Embryonic facial prominence (tissue), 1 donor: ENCODE data around the gene CALML4.
"Not testable (repeated sequence)": the region's sequence is repeated elsewhere in the genome, so short reads cannot be mapped to it uniquely, and the experiment has no call there.

Experiments
- DNase-seq: peaks from one replicate; pipeline ENCODE4 v3.0.0-alpha.2; 2016; ENCODE audit errors: extremely low spot score

CALML4 gene

DNA sequence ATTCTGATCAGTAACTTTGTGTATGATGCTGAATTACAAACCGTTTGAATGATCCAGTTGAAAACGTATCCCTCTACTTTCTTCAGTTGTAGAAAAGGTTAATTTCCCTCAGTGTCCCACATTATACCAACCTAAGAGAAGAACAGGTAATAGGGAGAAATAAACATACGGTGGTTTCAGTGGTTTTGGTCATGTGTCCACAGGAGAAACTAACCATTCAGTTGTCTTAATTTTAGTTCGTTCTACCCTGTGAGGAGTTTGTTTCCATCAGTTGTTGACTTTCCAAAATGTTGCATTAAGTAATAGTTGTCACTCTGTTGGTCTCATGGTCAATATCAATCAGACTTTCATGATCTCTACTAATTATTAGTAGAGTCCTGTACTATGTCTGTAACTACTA lies 15.1 kb downstream of the CALML4 start:
- no peak for DNase-seq

DNA sequence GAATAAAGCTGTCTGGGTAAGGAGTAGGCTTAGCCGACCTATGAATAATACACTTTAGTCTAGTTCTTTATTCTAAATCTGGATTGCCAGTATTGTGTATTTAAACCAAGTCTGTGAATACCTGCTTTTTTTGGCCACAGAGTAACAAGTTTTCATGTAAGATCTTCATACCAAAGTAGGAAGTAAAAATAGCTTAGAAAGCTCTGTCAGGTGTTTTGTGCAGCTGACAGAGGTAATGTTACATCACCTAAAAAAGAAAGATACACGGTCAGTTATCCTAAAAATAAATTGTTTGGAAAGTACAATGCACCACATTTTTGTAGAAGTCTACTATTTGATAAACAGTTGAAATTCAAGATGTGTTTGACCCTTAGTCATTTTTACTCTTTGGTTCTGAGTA lies 16.5 kb downstream of the CALML4 start:
- no peak for DNase-seq

DNA sequence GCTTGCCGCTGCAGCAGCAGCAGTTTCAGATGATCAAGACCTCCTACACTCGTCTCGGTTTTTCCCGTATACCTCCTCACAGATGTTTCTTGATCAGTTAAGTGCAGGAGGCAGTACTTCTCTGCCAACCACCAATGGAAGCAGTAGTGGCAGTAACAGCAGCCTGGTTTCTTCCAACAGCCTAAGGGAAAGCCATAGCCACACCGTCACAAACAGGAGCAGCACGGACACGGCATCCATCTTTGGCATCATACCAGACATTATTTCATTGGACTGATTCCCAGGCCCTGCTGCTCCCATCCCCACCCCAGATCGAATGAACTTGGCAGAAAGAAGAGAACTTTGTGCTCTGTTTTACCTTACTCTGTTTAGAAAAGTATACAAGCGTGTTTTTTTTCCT lies 17.6 kb downstream of the CALML4 start:
- peak; percentile 79 for DNase-seq

DNA sequence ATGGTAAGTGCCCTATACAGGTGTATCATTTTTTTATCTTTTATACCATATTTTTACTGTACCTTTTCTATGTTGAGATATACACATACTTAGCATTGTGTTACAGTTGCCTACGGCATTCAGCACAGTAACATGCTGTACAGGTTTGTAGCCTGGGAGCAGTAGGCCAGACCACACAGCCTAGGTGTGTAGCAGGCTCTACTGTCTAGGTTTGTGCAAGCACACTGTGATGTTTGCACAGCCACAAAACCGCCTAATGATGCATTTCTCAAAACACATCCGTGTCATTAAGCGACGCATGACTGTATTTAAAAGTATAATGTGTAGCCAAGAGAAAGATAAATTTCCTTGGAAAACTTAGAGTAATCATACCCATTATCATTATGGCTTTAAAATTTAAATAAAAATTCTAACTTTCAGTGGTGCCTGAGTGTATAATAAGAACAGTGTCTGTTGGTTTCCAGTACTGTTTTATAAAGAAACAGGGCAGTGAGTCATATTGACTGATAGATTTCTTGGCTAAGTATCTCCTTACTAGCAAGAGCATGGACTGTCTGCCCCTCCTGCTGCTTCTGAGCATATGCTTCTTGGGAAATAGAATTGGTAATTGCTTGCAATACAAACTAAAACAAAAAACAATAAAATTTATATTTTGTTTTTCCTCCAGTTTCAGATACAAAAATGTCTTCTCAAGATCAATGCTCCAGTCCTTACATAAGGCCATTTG lies 18.3 kb downstream of the CALML4 start:
- no peak for DNase-seq

DNA sequence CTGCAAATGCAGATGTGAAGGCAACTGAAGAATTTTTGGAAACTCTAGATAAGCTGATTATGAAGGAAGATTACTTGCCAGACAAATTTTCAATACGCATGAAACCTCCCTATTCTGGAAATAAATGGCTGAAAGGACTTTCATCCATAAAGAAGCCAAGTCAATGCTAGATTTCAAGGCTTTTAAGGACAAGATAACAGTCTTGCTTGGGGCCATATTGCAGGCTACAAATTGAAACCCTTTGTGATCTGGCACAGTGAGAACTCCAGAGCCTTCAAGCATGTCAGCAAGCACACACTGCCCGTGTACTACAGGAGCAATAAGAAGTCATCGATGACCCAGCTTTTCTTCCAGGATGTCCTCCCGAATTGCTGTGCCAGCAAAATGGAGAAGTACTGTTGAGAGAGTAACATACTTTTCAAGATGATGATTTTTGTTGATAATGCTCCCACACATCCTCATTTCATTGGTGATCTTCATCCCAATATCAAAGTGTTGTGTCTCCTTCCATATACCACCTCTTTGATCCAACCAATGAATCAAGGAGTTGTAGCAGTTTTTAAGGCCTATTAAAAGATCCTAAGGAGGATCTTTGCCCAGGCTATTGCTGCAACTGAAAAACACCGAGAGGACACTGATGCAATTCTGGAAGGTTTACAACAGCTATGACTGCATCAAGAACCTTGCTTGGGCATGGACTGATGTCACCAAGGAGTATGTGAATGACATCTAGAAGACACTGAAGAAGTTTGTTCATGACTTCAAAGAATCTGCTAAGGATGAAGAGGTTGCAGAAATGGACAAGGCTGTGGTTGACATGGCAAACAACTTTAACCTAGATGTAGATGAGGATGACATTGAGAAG lies 20.3 kb downstream of the CALML4 start:
- DNase-seq: no peak

DNA sequence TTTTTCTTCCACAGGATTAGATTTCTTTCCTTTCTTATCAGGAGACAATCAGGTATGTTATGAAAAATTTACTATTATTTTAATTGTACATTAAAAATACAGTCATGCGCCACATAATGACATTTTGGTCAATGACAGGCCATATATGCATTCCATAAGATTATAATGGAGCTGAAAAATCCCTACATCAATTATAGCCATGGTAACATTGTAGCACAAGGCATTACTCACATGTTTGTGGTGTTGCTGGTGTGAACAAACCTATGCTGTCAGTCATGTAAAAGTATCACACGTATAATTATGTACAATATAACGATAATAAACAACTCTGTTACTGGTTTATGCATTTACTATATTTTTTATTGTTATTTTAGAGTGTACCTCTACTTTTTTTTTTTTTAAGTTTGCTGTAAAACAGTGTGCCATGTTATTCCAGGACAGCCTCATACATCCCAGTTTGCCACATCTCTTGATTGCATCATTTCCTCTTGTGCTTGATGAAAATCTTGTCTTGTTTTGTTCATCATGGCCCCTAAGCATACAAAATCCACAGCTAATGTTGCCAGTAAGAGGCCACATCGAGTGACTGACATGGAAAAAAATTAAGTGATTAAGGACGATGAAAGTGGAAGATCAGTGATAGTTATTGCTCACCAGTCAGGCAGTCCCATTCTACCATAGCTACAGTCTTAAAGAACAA lies 21.4 kb downstream of the CALML4 start:
- no peak for DNase-seq

DNA sequence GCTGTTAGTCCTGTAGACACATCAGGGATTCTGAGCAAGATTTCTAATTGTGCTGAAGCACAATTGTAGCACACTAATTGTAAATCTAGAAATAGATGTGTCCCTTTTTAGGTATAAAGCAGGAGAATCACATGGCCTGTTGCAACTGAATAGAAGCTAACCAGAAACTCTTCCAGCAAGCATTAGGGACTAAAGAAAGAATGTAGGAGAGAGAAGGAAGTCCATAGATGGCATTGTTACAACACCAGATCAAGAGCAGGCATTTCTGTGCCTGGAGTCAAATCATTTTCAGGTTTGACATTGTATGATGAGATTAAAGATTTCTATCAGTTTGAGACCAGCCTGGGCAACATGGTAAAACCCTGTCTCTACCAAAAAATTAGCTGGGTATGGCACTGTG lies 27.4 kb downstream of the CALML4 start:
- no peak for DNase-seq

DNA sequence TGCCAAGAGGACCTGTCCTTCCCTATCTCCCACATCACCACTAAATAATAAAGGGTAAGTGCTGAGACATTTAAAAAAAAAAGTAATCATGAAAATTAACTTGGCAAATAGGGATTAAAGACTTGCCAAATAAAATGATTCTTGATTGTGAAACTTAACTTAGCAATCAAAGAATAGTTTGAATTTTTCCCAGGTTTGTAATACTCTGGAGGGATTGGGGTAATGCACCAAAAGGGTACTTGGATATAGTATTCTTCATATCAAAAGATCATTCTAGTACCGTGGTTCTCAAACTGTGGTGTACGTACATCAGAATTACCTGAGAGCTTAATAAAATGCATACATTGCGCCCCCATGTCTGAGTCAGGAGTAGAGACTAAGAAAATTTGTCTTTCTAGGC lies 28.5 kb downstream of the CALML4 start:
- no peak for DNase-seq

DNA sequence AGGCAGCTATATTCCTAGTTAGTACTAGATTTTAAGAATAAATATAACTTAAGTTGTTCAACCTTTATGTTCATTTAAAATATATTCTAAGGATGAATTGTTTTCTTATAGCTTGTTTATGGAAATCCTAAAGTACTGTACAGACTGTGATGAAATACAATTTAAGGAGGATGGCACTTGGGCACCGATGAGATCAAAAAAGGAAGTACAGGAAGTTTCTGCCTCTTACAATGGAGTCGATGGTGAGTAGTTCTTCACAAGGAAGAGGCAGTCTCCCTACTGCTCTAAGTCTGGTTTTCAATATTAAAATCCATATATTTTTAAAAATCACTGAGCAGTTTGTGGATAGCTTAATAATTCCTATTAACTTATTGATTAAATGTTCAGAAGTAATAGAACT lies 29.6 kb downstream of the CALML4 start:
- no peak for DNase-seq

DNA sequence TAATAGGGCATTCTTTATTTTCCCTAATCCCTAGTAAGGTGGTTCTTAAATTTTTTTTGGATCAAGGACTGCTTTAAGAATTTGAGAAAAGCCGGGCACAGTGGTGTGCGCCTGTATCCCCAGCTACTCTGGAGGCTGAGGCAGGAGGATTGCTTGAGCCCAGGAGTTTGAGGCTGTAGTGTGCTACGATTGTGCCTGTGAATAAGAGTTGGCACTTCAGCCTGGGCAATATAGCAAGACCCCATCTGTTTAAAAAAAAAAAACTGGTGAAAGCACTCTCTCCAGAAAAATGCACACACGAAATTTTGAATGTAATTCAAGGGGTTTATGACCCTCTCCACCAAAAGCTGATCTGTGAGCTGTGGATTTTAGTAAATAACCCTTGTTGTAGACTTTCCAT lies 32.0 kb downstream of the CALML4 start:
- no peak for DNase-seq

DNA sequence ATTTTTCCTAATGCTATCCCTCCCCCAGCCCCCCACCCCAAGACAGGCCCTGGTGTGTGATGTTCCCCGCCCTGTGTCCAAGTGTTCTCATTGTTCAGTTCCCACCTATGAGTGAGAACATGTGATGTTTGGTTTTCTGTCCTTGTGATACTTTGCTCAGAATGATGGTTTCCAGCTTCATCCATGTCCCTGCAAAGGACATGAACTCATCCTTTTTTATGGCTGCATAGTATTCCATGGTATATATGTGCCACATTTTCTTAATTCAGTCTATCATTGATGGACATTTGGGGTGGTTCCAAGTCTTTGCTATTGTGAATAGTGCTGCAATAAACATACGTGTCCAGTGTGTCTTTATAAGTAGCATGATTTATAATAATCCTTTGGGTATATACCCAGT lies 33.1 kb downstream of the CALML4 start:
- not testable (repeated sequence) for DNase-seq

DNA sequence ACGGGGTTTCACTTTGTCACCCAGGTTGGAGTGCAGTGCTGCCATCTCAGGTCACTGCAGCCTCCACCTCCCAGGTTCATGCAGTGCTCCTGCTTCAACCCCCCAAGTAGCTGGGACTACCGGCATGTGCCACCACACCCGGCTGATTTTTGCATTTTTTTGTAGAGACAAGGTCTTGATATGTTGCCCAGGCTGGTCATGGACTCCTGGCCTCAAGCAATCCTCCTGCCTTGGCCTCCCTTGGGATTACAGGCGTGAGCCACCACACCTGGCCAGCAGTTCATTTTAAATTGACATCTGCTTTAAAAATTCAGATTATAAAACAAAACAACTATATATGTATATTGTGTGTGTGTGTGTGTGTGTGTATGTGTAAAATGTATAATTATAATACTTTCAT lies 38.3 kb downstream of the CALML4 start:
- DNase-seq: no peak

DNA sequence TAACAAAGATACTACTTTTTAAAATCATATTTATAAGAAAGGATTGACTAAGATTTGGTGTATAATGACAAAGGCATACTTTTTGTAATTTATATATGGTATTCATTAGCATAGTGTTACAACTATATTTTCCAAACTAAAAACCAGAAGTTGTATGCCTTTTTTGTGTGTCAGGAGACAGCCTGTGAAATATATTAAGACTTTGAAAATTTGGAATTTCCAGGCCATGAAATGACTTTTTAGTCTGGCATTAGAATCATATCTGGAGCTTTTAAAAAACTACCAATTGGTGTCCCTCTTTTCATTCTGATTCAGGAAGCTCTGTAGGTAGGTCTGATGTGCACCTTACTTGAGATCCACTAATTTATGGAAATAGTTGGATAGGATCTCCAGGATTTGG lies 41.9 kb downstream of the CALML4 start:
- DNase-seq: no peak

DNA sequence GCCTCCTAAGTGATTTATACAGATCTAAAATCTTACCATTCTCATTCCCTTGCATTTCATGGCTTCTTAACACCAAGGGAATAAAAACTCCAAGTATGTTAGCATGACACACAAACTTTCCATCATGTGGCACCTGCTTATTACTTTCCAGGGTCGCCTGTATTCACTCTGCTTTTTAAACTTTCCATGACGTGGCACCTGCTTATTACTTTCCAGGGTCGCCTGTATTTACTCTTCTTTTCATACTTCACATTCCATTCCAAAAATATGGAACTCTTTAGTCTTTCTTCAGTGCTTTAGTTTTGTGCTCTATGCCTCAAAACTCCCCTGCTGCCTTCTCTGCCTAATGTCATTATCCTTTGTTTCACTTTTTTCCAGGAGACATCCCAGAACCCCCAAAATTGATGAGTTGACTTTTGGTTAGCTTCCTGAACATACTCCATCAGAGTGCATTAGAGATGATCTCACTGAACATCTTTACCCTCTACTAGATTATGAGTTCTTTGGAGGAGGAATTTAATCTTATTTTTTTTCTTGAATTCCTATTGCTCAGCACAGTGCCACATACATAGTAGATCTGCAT lies 47.0 kb downstream of the CALML4 start:
- DNase-seq: no peak

DNA sequence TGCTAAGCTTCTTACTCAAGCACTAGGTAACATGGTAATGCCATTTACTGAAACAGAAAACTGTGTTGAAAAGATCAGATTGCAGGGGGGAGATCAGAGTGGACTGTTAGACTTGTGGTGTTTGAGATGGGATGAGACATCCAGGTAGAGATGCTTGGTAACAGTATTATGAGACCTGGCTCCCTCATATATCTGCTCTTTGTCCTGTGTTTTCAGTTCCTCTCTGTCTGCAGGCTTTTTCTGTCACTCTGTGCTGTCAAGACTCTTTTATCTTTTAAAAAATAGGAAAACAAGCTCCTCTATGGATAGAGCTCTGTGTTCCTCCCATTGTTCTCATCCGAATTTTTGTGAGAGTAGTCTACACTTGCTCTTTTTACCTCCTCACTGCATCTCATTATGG lies 48.1 kb downstream of the CALML4 start:
- DNase-seq: no peak

DNA sequence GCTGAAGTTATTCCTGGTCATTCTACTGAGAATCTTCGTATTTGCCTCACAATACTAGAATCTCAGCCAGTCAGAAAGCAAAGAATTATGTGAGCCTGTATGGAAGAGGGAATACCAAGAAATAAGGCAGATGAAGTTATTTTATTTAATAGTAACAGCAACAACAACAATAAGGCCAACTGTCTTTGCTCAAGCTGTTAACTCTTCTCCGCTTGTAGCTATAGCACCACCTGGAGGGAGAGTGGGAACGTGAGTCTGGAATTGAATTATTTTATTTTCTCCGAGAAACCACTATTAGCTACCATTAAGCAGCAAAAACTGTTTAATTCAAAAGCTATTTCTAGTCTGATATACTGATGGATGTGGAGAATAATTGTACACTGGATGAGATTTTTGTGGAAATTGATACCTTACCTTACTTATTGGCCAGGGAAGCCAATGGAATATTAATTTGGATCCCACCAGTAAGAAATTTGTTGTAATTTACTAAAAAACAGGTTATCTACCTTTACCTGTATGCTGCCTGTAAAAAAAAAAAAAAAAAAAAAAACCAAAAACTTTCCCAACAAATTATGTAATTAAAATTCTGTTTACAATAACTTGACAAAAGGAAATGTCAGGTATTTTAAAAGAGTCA lies 50.1 kb downstream of the CALML4 start:
- peak; percentile 66 for DNase-seq

DNA sequence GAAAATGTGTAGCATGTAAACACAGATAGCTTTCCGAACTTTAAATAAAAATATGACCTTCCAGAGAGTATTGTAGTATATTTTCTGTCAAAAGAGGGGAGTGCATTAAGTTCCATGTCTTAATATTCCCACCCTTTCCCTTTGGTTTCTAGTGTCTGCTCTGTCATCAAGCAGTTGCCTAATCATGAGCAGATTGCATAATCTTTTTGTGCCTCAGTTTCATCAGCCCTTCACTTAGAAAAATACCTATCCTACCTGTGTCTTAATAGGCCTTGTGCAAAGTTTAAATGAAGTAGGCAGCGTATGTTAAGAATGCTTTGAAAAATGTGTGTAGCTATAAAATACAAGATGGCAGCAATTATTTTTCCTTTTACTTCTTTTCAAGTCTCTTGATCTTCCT lies 52.8 kb downstream of the CALML4 start:
- DNase-seq: no peak

DNA sequence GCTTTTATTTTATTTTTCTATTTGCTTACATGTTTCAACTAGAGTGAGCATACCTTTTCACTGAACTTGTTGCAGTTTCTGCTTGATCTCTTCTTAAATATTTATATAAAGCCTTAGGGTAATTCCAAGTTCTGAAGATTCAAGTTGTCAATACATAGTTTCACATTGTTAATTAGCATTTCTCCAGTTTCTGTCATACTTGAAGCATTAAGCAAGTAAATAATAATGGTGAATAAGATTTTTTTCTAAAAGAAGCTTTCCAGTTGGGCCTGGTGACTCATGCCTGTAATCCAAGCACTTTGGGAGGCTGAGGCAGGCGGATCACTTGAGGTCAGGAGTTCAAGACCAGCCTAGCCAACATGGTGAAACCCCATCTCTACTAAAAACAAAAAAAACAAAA lies 53.9 kb downstream of the CALML4 start:
- DNase-seq: no peak

DNA sequence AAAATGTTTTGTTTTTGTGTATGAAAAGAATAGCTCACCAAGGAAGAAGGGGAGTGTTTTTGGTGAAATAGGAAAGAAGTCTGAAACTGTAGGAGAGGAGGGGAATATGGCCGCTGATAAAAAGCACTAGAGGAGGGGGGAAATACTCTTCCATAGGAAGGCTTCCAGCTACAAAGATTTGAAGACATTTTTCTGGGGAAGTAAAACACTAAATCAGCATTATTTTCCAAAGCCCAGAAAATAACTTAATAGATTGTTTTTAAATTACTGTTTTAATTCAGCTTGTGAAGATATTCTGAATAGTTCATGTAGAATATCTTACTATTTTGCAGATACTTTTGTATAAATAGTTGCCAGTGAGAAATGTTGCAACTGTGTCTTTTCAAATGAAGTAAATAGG lies 54.9 kb downstream of the CALML4 start:
- DNase-seq: no peak

DNA sequence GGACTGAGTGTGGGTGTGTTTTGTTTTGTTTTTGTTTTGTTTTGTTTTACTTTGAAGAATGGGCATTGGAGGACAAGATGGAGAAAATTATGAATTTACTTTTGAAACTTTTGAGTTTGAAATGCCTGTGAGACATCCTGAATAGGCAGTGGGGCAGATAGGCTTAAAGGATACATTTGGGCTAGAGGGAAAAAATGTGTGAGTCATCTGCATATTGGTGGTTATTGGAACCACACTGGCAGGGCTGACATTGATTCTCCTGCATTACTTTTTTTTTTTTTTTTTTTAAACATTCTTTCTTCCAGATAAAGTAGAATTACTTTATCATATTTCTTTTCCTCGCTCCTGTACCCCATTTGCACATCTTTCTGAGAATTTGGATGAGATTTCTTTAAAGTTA lies 56.1 kb downstream of the CALML4 start:
- no peak for DNase-seq

DNA sequence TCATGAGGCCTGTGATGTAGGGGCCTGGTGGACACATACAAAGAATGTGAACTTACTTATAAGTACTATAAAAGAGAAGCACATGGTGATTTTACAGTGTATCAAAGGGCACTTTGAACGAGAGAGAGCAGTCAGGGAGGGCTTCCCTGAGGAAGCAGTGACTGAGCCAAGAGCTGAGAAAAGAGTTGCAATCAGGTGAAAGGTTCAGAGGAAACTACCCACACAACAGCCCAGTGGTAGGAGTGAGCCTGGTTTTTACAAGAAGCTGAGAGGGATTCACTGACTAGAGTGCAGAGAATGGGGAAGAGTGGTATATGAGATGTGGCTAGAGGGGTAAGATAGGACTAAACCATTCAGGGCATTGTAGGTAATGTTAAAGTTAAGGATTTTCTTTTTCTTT lies 57.1 kb downstream of the CALML4 start:
- no peak for DNase-seq

DNA sequence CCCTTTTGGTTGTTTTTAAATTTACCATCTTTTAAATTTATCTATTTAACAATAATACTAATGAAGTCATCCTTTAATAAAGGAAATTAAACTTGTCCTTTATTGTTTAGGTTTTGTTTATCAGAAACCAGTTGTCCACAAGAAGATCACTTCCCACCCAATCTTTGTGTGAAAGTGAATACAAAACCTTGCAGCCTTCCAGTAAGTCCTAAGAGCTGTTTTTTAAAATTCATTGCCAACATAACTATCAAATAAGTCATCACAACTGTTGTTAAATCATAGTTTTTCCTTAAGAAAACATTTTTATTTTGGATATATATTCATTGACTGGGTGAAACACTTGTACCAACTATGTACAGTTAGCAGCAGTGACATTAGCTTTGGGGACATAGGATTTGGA lies 59.4 kb downstream of the CALML4 start:
- DNase-seq: no peak
